UCSD-AML1 (cell line): Measurements from ENCODE around the gene CDK5.
"Not testable (repeated sequence)": the region's sequence is repeated elsewhere in the genome, so short reads cannot be mapped to it uniquely, and the experiment has no call there.

Experiments used
- DNase-seq: peaks from one replicate; lab custom pipeline; 2025; ENCODE audit not compliant: unreplicated experiment; lab: John Stamatoyannopoulos, UW

CDK5 gene

DNA sequence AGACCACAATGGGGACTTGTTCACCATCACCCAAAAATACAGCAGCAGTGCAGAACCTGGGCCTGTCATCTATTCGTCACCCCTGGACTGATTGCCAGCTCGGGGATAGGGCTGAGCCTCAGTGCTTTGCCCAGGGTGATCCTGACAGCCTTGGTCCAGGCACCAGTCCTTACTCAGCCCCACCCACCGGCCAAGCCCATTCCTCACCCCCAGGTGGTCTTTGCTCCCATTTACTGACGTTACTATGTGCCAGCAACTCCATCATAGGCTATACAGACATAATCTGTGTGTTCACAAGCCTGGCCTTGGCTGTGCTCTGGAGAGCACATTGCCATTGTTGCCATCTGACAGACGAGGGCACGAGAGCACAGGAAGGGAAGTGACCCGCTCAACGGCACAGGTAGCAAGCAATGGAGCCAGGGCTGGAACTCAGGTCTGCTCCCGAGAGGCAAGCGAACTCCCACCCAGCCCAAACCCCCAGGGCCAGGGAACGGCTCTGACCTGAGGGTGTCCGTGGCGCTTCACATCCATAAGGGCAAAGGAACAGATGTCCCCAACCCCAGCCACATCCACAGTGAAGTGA lies 40.2 kb downstream of the CDK5 start:
- no peak for DNase-seq

DNA sequence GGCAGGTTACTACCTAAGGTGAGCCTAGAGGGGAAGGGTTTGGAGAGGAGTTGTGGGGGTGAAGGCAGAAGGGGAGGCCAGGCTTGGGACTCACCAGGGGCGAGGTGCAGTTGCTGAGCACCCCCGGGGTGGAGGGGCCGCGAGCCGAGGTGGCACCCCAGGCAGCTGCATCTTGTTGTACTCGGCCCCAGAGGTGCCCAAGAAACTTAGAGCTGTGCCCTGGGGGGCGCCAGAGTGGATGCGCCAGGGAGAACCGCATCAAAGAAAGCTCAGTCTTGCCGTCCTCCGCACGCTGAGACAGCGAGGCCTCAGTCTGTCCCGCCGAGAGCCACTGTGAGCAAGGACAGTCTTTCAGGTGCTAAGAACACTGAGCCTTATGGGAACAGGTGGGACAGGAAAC lies 40.8 kb downstream of the CDK5 start:
- DNase-seq, result no peak

- DNase-seq, result no peak
Measured at GRCh38 chr7:151016505-151016904, 41.2 kb downstream of the CDK5 start.

DNA sequence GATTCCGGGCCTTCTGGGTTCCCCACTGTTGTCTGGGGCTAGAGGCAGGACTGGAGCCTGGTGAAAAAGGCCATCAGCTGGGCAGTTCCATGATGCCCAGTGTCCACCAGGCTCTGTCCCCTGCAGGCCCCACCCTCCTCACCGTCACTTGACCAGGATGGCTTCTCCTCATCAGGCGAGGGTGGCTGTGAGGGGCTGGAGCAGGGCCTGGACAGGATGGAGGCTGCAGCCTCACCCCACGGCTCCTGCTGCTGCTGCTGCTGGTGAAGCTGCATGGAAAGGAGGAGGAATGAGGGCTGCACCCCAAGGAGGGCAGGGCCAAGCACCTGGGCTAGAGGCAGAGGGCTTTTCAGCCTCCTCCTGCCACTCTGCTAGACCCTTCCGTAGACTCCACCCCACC lies 41.7 kb downstream of the CDK5 start:
- no peak for DNase-seq

DNA sequence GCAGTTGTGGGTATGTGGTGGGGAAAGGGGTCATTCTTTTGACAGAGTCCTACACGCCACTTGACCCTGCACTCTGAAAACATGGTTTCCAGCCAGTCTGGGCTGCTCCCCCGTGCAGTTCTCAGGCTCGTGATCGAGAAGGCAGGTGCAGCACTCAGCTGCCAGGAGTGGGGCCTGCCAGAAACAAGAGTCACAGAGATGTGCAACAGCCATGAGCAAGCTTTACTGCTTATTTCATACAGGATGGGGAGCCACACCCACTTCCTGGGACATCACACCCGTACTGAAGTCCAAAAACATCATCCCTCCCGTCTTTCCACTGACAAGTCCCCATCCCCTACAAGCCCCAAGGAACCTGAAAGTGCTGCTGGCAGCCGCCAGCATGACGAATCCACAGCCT lies 42.7 kb downstream of the CDK5 start:
- DNase-seq, result no peak

- DNase-seq, result no peak
Measured at GRCh38 chr7:151013733-151014497, 43.8 kb downstream of the CDK5 start.

DNA sequence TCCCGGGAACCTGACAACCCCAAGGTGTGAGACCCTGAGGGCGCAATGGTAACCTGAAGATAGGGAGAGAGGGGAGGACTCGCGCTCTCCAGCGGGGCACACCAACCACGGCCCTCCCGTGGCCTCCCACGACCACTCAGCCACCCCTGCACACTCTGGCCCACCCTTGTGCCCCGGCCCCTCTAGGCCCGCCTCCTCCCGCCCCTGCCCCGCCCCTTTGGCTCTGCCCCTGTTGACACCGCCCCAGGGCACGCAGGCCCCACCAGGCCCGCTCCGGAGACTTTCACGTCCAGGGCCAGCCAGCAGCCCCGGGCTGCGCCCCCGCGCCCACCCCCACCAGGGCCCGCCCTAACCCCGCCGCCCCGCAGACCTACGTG lies 44.4 kb downstream of the CDK5 start:
- no peak for DNase-seq

- DNase-seq, result no peak
Measured at GRCh38 chr7:151012911-151013347, 44.8 kb downstream of the CDK5 start.

GRCh38 chr7:151012031-151012692 lies 45.5 kb downstream of the CDK5 start:
- DNase-seq, result no peak

- DNase-seq, result not testable (repeated sequence)
Measured at GRCh38 chr7:151011616-151012015, 46.1 kb downstream of the CDK5 start.

DNA sequence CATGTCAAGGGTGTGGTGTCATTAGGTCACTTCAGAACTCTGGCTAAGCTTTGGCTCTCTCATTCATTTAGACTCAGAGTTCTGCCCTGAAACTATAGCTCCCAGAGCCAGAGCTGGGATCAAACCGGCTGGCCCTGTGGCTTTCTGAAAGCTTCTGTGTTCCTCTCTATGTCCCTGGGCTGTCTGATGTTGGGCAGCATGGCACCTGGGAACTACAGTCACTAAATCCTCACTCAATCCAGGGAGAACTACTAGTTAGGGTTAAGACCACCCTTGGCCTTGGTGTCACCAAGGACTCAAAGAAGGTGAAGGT lies 46.6 kb downstream of the CDK5 start:
- DNase-seq, result no peak

DNA sequence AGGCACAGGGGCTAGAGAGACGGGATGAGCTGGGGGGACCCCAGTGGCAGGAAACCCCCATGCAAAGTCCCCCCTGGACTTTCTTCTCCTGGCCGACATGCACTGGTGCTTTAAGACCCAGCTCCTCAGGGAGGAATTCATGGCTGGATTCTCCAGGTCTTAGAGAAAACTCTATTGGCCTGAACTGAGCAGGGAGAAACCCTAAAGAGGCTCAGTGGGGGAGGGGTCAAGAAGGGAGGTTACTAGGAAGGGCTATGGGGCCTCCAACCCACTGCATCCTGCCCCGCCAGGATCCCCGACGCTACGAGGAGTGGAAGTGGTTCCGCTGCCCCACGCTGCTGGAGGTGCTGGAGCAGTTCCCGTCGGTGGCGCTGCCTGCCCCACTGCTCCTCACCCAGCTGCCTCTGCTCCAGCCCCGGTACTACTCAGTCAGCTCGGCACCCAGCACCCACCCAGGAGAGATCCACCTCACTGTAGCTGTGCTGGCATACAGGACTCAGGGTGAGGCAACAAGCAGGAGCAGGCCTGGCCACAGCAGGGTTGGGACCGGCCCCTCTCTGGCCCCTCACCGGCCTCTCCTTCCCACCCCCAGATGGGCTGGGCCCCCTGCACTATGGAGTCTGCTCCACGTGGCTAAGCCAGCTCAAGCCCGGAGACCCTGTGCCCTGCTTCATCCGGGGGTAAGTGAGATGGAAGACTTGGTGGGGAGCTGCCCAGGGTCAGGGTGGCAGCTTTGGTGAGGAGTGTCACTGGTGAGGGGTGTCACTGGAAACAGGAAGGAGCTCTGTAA lies 47.2 kb downstream of the CDK5 start:
- peak; percentile 51 for DNase-seq

- DNase-seq, result no peak
Measured at GRCh38 chr7:151010037-151010306, 47.7 kb downstream of the CDK5 start.

DNA sequence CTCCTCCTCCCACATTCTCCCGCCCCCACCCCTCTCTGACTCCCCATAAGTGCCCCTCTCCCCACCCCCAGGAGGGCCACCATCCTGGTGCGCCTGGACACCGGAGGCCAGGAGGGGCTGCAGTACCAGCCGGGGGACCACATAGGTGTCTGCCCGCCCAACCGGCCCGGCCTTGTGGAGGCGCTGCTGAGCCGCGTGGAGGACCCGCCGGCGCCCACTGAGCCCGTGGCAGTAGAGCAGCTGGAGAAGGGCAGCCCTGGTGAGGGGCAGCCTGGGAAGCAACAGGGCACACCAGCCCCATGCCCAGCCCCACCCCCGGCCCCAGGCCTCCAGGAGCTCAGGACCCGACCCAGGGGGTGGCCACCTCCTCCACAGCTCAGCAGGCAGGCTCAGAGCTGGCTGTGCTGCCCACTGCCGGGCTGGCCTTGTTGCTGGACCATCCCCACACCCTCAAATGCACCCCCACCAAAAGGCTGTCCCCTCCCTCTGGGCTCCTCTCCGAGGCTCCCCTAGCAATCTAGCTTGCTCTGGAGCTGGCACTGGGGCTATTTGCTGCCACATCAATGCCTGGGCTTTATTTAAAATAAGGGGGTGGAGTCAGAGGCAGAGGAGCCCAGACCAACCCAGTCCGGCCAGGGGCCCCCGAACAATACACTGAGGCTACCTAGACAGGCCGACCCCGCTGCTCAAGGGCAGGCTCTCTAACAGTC lies 48.2 kb downstream of the CDK5 start:
- DNase-seq, result no peak

GRCh38 chr7:151008511-151009323 lies 49.0 kb downstream of the CDK5 start:
- DNase-seq, result no peak

GRCh38 chr7:151008143-151008510 lies 49.6 kb downstream of the CDK5 start:
- DNase-seq, result peak; percentile 16

DNA sequence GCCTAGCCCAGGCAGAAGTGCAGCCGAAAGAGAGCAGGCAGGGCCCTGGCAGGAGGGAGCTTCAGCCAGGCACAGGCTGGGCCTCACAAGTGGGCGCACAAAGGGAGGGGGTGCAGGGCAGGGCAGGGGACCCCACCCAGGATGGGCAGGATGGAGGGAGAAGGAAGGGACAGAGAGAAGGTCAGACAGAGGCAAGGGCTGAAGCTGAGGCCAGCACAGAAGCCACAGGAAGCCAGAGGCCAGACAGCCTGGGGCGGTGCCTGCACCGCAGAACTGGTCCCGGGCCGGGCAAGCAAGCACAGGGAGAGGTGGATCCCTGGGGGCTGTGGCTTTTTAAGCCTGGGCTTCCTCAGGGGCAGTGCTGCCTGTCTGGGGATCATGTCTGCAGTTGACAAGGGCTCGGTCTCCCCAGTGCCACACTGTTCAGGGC lies 50.2 kb downstream of the CDK5 start:
- DNase-seq, result peak; percentile 15

GRCh38 chr7:151006590-151007300 lies 51.0 kb downstream of the CDK5 start:
- DNase-seq, result no peak

GRCh38 chr7:151005566-151005965 lies 52.1 kb downstream of the CDK5 start:
- no peak for DNase-seq
